Regular cardiac myocyte (primary cell): ENCODE results near the gene ABCF2. TPM values are rescaled to one million over a fixed set of nuclear protein-coding genes. Genes with fewer than 3 reads are reported as not detected.

Experiments
- total RNA-seq: library from RNA; depleted of rRNA; stranded (reverse); fragments of >200 nt; gene quantifications from 2 replicates; pipeline ENCODE4 v1.2.3, GENCODE V29; 2014

Gene ABCF2
- 64.5 and 101 TPM in 2 replicates for total RNA-seq

DNA sequence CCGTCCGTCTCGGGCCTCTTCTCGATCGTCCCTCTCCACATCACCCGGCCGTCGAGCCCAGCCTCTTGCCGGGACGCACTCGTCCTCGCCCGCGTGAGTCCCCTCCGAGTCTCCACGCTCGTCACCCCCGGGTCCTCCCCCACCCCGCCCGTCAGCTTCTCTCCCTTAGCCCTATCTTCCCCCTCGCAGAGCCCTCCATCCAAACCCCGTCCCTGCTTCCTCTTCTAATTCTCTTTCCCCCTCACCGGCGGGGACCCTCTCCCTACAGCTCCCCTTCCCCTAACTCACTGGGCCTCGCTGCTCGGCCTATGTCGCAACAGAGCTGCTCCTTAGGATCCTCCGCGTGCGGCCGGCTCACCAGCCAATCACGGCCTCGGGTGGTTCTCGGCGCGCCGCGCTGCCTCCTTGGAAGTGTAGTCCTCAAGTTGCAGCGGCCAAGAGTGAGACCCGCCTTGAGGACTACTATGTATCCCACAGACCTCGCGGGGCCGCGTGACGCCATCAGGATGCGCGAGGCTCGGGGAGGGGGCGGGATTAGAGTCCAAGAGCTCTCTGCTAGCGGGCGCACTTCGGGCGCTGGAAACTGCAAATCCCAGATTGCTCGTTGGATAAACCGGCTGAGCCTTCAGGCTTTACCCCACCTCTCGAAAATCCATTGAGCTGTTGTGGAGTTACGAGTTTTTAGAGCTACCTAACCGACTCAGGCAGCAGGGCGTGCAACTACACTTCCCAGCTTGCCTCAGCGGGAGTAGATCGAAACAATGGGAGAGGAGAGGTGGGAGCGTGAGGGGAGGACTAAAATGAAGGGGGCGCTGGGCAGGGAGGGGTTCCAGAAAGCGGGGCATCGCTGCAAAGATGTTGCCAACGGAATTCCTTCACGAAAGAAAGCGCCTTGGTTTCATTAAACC lies at the start of gene ABCF2:
Gene ABCF2, minus strand, starts transcription at position 331 of the 908 bp plus-strand sequence. CDS start 747 bp downstream, outside the sequence.

DNA sequence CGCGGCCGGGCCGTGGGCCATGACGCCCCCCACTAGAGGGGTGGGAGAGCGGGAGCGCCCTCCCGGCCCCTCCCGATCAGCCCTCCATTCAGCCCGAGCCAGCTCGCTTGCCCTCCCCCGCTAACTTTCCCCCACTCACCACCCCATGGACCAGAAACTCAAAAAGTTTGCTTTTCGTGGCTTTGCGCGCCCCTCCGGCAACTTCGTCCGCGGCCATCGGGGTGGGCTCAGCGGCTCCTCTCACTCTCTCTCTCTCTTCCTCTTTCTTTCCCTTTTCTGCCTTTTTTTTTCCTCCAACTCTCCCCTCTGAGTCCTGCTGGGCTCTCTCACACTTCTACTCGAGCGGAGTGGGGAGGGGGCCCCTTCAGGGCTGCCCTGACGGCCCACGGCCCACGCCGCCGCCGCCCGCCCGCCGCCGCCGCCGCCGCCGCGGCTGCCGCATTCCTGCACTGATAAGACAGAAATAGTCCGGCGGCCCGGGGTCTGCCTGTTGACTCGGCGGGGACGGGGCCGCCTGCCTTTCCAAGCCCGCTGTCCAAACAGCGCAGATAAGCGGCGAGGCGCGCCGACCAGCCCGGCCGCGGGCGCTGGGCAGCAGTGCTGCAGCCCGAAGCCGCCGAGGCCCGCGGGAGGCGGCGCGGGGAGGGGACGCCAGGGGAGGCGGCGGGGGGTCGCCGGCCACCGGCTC lies 21.5 kb upstream of the ABCF2 start, which contains the start of gene SMARCD3:
Gene SMARCD3, minus strand, starts transcription at position 349 of the 688 bp plus-strand sequence. Its CDS starts 132 bp downstream, at position 217.

DNA sequence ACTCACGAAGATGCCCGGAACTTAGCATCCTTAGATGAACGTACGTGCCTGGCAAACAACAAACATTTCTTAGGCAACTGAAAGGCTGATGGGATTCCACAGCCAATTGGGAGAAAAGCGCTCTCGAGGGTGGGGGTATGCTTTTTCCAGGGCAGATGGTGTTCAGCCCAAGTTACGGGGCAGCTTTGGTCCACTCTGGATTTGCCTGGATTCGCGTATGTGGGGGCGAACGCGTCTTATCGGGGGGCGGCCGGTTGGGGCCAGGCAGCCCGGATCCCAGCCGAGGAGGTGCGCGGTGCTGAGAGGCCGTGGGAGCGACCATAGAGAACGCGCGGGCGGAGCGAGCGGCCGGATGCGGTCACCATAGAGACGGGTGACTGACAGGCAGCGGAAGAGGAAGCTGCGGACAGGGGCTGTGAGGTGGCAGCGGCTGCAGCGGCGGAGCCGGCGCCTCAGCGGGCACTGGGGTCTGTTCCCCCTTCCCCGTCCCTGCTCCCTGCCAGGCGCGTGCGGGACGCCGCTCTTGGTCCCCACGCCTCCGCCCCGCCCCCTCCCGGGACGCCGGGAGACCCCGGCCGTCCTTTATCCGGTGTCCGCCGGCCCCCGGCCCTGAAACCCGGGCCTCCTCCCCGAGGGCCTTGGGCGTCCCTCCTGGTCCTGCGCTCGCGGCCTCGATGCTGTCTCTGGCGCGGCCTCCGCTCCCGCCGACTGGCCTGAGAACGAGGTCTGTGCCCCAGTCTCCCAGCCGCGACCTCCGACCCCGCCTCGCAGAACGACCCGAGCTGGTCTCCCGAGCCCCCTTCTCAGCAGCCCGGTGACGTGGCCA lies 5.3 kb upstream of the ABCF2 start, which contains the start of gene CHPF2:
Gene CHPF2, plus strand, starts transcription at position 393 of the 826 bp plus-strand sequence. CDS start 1,529 bp downstream, outside the sequence.

DNA sequence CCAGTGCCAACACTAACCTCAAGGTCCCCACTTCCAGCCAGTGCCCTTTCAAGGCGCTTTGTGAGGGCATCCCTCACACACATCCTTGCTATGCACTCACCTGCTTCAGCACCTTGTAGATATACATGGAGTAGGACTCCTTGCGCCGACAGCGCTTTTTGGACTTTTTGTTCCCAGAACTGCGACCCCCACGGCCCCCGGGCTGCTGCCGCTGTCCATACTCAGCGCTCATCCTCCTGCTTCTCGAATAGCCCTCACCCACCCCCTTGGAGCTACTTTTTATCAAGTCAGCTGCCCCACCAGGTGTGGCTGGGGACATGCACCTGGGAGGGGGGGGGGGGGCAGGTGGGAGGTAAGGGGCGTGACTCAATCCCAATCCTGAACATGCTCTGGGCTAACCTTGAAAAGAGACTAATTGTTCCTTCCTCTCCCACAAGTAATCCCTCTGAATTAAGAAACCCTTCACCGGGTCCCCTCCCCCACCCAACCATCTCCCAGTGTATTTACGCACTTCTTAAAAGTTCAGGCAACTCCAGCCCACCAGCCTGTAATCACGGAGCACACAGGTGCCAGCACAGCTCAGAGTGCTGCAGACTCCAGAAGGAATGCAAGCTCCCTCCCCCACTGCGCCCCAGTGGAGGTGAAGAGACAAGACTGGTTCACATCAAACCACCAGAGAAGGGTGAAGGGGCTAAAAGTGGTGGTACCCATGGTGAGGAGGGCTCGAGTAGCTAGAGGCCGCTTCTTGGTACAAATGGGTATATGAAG lies 16.7 kb downstream of the ABCF2 start, which contains the start of gene H2BK1:
Gene H2BK1, minus strand, starts transcription at position 402 of the 768 bp plus-strand sequence. Its CDS starts 170 bp downstream, at position 232.

DNA sequence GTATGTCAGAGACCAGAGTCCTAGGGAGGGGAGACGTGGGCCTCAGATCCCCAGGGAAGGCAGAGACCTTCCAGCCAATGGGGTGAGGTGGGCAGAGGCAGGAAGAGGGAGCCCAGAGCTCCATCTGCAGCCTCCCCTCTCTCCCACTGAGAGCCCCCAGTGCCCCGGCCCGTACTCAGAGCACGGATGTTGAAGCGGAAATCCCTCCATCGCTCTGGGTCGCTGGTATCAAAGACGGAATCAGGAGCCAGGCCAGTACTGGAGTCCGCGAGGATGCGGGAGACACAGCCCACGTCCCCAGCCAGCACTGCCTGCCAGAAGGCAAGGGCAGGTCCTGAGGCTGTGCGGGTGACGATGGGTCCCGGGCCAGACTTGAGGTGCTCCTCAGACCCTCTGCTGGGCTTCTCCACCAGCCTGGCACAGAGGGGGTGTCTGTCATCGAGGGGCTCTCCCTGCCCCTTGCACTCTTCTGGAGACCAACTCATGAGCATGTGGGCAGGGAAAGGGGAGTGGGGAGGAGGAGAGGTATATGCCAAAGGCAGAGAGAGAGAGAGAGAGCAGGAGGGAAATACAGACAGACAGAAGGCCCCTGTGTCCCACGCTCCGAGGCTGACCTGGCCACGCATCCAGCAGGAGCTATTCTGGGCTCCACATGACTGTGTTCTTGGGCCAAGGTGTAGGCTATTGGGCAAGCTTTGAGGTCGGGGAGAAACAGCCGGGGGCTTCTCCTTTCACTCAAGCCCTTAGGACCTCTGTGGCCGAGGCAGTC lies 40.2 kb downstream of the ABCF2 start, which contains the start of gene ASB10:
Gene ASB10, minus strand, starts transcription at position 611 of the 769 bp plus-strand sequence. Its CDS starts 120 bp downstream, at position 491.

DNA sequence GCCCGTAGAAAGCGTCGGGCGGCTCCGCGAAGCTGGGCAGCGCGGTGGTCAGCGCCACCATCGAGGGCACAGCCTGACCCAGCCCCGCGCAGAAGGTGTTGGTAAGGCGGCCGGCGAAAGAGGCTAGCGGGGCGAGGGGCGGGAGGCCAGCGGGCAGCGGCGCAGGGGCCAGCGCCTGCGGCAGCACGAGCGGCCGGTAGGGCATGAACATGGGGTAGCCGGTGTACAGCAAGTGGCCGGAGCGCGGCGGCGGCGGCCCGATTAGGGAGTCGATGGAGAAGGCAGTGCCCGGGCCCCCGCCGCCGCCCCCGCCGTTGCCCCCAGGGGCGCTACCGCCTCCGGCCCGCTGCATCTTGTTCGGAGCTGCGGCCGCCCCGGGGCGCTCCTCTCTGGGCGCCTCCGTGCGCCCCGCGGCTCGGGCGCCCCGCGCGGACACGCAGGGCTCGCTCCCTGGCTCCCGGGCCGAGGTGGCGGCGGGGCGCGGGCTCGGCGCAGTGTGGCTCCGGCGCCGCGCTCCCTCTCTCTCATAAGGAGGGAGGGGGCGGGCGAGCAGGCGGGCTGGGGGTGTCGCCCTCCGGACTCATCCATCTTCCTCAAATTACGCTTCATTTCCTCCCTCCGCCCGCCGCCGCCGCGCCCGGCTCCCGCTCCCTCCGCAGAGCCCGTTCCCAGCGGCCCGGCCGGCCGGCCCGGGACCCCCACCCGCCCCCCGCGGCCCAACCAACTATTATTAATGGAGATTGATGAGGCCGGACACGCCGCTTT lies 59.6 kb downstream of the ABCF2 start, which contains the start of gene GBX1:
Gene GBX1, minus strand, starts transcription at position 498 of the 765 bp plus-strand sequence. Its CDS starts 146 bp downstream, at position 352.

Other genes starting within 250 kb of the ABCF2 start
- gene KCNH2, start 248.9 kb downstream of the ABCF2 start, total RNA-seq, result not detected in 2 replicates
- gene NOS3, start 236.2 kb downstream of the ABCF2 start, total RNA-seq, result 1.1 and 5.8 TPM in 2 replicates
- under 0.01 and 2.0 TPM in 2 replicates for gene ATG9B, start 202.7 kb downstream of the ABCF2 start, total RNA-seq
- 26.5 and 37.4 TPM in 2 replicates for gene ABCB8, start 198.8 kb downstream of the ABCF2 start, total RNA-seq
- gene ASIC3, start 178.7 kb downstream of the ABCF2 start, total RNA-seq, result under 0.01 and 0.19 TPM in 2 replicates
- 18.9 and 23.4 TPM in 2 replicates for gene CDK5, start 169.3 kb downstream of the ABCF2 start, total RNA-seq
- 71.6 and 91.4 TPM in 2 replicates for gene SLC4A2, start 167.6 kb downstream of the ABCF2 start, total RNA-seq
- 68.2 and 83.2 TPM in 2 replicates for gene FASTK, start 146.4 kb downstream of the ABCF2 start, total RNA-seq
- gene TMUB1, start 143.7 kb downstream of the ABCF2 start, total RNA-seq, result 20.6 and 25.9 TPM in 2 replicates
- 42.8 and 45.9 TPM in 2 replicates for gene AGAP3, start 140.7 kb downstream of the ABCF2 start, total RNA-seq
- gene GBX1, start 59.5 kb downstream of the ABCF2 start, total RNA-seq, result not detected in 2 replicates
- gene ASB10, start 40.0 kb downstream of the ABCF2 start, total RNA-seq, result not detected in 2 replicates
- gene H2BK1, start 16.7 kb downstream of the ABCF2 start, total RNA-seq, result not detected in 2 replicates
- 69.0 and 92.5 TPM in 2 replicates for gene CHPF2, start 5.3 kb upstream of the ABCF2 start, total RNA-seq
- gene SMARCD3, start 21.5 kb upstream of the ABCF2 start, total RNA-seq, result 30.3 and 39.7 TPM in 2 replicates
- gene NUB1, start 114.6 kb upstream of the ABCF2 start, total RNA-seq, result 41.0 and 56.7 TPM in 2 replicates
- gene WDR86, start 182.8 kb upstream of the ABCF2 start, total RNA-seq, result 0.56 TPM in 1 of 2 replicates, not detected in the other
- gene CRYGN, start 212.9 kb upstream of the ABCF2 start, total RNA-seq, result 0.56 TPM in 1 of 2 replicates, not detected in the other